ENCODE data around the gene FILIP1L. TPM values are rescaled to one million over a fixed set of nuclear protein-coding genes. Genes with fewer than 3 reads are reported as not detected.

The FILIP1L gene
- total RNA-seq, 1 experiment from 2014 or later: 0.07 TPM

- no CpG with 5 or more reads among the region's 1 CpG for WGBS (ENCODE audit: extremely low coverage, insufficient read length, low lambda C conversion rate)
- Histone ChIP-seq H4K8ac (replicated peaks; ENCODE audit: insufficient read length, low read depth, low read length) (no peak overlapping the region), H2AK5ac (ENCODE audit: insufficient read length, low read length) (no peak overlapping the region), H2BK5ac (ENCODE audit: insufficient read length, low read length) (no peak overlapping the region), H3K23ac (ENCODE audit: insufficient read length, low read depth, low read length) (no peak overlapping the region), H4K20me1 (ENCODE audit: control insufficient read depth, insufficient read depth, insufficient read length) (no peaks in the 10 kb centered on the region), H3K79me2 (ENCODE audit: insufficient read depth, low read length) (no peaks in the 10 kb centered on the region), H3K27me3 (ENCODE audit: insufficient read depth, low read length) (no peaks in the 10 kb centered on the region), H3K79me1 (ENCODE audit: insufficient read depth, low read depth, low read length, poor library complexity, severe bottlenecking) (no peaks in the 10 kb centered on the region), H3K9me3 (ENCODE audit: control insufficient read depth, low read depth, low read length) (no peaks in the 10 kb centered on the region), H3K4me2 (ENCODE audit: insufficient read depth, insufficient read length, low read length) (no peak overlapping the region), H3K23me2 (ENCODE audit: insufficient read length, low read depth, low read length, poor library complexity, severe bottlenecking) (no peaks in the 10 kb centered on the region), H3K4ac (ENCODE audit: low read depth, low read length) (no peak overlapping the region), H3K9ac (ENCODE audit: extremely low read depth, insufficient read length, low read length) (no peak overlapping the region), H3K56ac (ENCODE audit: insufficient read length, low read depth, low read length) (no peak overlapping the region), H2BK15ac (ENCODE audit: low read depth, low read length) (no peak overlapping the region), H3K4me1 (ENCODE audit: insufficient read depth, low read length) (no peaks in the 10 kb centered on the region), H4K5ac (ENCODE audit: insufficient read length, low read depth, low read length) (no peak overlapping the region), H2AFZ (ENCODE audit: low read length) (no peak overlapping the region), H4K91ac (ENCODE audit: insufficient read length, low read depth, low read length) (no peak overlapping the region), H2BK12ac (ENCODE audit: insufficient read length, low read depth, low read length) (no peak overlapping the region), H3K27ac (ENCODE audit: insufficient read length, low read depth, low read length) (no peak overlapping the region), H3K18ac (ENCODE audit: insufficient read length, low read depth, low read length) (no peak overlapping the region), H3T11ph (ENCODE audit: low read length) (no peak overlapping the region), H2BK20ac (ENCODE audit: low read depth, low read length, poor library complexity, severe bottlenecking) (no peak overlapping the region), H2BK120ac (ENCODE audit: low read depth, low read length, poor library complexity, severe bottlenecking) (no peak overlapping the region), H3K14ac (ENCODE audit: insufficient read depth, low read length) (no peak overlapping the region)
- Mint-ChIP-seq H3K4me3 (no peak overlapping the region), H3K4me1 (peaks cover 4 to 5% of the 10 kb centered on the region in 2 experiments; a peak in 3 of 4 replicates), H3K36me3 (ENCODE audit: insufficient read depth in 1 of 3, low read depth in 3 of 3) (no peaks in the 10 kb centered on the region), H3K27me3 (ENCODE audit: low read depth) (no peaks in the 10 kb centered on the region), H3K27ac (no peak overlapping the region), H3K9me3 (no peaks in the 10 kb centered on the region)
- no peak for DNase-seq
- TF ChIP-seq CTCF (conservative IDR thresholded peaks at IDR 0.05): no peak
Observed at GRCh38 chr3:100033184-100033583, 81.1 kb downstream of the FILIP1L start.
